Adipocyte (in vitro differentiated cells): Measurements from ENCODE around the gene SAMD10.

ENCODE experiments used
- DNase-seq: peaks from one replicate; pipeline ENCODE4 v3.0.0-alpha.2; 2015; ENCODE audit warnings: low read depth
- H3K27me3 ChIP-seq: replicated peaks from 2 replicates; pipeline ENCODE4 v1.7.0; 2013; ENCODE audit warnings: mild to moderate bottlenecking, low read length, moderate library complexity; ENCODE audit not compliant: control insufficient read depth, insufficient read depth
- H3K36me3 ChIP-seq: 2 replicates; pipeline ENCODE4 v1.7.0; 2013; ENCODE audit warnings: low read length, mild to moderate bottlenecking, moderate library complexity; ENCODE audit not compliant: control insufficient read depth, insufficient read depth, severe bottlenecking
- H3K4me1 ChIP-seq: 2 replicates; pipeline ENCODE4 v1.7.0; 2013; ENCODE audit warnings: mild to moderate bottlenecking, low read length, moderate library complexity; ENCODE audit not compliant: control insufficient read depth, insufficient read depth
- H3K4me3 ChIP-seq: 2 replicates; pipeline ENCODE4 v1.7.0; 2013; ENCODE audit warnings: mild to moderate bottlenecking, low read length, moderate library complexity
- H3K9ac ChIP-seq: 2 replicates; pipeline ENCODE4 v1.7.0; 2013; ENCODE audit warnings: mild to moderate bottlenecking, low read length, moderate library complexity
- H3K9me3 ChIP-seq: 2 replicates; pipeline ENCODE4 v1.7.0; 2013; ENCODE audit warnings: mild to moderate bottlenecking, low read length, moderate library complexity; ENCODE audit not compliant: control insufficient read depth

SAMD10 gene

DNA sequence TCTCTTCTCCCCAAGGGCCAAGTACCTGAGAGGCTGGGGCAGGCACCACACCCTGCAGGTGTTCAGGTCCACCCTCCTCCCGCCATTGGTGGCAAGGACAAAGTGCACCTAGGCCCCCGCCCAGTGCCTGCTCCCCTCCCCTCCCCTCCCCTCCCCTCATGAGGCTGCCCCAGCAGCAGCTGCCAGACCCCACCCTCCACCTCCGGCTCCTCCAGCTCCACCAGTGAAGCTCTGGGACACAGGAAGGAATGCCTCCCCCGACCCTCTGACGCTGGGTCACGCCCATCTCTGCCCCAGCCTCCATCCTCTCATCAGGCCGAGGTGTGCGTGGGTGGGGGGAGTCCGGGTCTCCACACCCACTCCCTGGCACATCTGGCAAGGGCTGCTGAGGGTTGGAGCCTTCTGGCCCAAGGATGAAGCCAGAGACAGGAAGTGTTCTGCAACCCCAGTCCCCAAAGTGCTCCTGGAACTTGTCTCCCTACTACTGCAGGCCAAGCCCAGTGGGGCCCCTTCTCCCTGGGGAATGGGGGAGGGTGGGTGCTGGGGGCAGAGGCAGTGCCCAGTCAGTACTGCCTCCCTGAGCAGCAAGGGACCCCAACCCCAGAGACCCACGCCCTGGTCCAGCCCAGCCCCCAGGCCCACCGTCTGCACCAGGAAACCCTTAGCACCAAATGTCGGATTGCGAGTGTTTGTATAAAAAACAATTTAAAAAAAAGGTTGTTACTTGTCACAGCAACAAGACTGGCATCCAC, 21.6 kb downstream of the SAMD10 start:
- Histone ChIP-seq H3K4me3 (peak overlapping the region; percentile 85), H3K9me3 (no peaks in the 10 kb centered on the region), H3K36me3 (peaks cover 33% of the 10 kb centered on the region), H3K4me1 (peaks cover 38% of the 10 kb centered on the region), H3K9ac (peak overlapping the region; percentile 86), H3K27me3 (no peaks in the 10 kb centered on the region)
- no peak for DNase-seq

DNA sequence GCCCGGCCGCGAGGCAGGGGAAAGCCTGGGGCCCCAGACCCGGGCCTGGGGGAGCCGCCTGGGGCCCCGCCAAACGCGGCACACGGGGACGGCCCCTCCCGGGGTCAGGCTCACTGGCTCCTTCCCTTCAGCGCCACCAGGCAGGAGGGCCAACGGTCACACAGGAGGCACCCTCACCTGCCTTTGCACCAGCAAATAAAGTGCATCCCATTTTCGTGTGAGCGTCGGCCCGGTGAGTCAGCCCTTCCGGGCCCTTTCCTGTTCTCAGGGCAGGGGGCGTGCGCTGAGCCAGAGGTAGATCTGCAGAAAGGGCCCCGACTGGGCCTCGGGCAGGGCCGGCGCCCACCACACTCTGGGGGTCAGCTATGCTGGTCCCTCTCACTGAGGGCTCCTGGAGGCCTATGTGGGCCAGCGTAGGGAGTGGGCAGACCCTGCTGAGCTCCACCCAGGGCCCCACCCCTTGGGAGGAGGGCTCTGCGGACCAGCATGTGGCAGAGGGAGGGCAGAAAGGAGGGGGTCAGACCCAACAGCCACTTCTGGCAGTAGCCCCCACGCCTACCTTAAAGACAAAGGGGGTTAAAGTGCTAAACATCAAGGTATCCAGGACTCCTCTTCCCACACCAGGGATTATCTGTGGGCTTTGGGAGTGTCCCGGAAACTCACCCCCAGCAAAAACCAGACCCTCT, 22.3 kb downstream of the SAMD10 start:
- no peaks in the 10 kb centered on the region for H3K9me3 ChIP-seq
- peaks cover 38% of the 10 kb centered on the region for H3K4me1 ChIP-seq
- DNase-seq = peak; percentile 75
- peaks cover 26% of the 10 kb centered on the region for H3K36me3 ChIP-seq
- no peaks in the 10 kb centered on the region for H3K27me3 ChIP-seq
- H3K9ac ChIP-seq = peak overlapping the region; percentile 86
- peak overlapping the region; percentile 85 for H3K4me3 ChIP-seq

DNA sequence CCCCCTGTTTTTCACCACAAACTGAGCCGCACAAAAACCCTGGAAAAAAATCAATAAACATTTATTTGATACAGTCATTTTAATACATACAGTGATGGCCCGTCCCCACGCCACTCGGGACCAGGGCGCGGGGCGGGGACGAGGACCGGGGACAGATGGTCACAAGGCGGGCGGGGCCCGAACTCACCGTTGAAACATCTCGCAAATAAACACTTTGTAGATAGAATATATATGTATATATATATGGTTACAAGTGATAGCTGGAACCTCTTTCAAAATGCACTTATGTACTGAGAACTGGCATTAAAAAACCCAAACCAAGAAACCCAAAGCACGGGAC, 22.8 kb downstream of the SAMD10 start:
- H3K36me3 ChIP-seq = peaks cover 21% of the 10 kb centered on the region
- peak overlapping the region; percentile 85 for H3K4me3 ChIP-seq
- no peak for DNase-seq
- H3K4me1 ChIP-seq = peaks cover 38% of the 10 kb centered on the region
- no peaks in the 10 kb centered on the region for H3K9me3 ChIP-seq
- H3K27me3 ChIP-seq = no peaks in the 10 kb centered on the region
- H3K9ac ChIP-seq = peak overlapping the region; percentile 86

DNA sequence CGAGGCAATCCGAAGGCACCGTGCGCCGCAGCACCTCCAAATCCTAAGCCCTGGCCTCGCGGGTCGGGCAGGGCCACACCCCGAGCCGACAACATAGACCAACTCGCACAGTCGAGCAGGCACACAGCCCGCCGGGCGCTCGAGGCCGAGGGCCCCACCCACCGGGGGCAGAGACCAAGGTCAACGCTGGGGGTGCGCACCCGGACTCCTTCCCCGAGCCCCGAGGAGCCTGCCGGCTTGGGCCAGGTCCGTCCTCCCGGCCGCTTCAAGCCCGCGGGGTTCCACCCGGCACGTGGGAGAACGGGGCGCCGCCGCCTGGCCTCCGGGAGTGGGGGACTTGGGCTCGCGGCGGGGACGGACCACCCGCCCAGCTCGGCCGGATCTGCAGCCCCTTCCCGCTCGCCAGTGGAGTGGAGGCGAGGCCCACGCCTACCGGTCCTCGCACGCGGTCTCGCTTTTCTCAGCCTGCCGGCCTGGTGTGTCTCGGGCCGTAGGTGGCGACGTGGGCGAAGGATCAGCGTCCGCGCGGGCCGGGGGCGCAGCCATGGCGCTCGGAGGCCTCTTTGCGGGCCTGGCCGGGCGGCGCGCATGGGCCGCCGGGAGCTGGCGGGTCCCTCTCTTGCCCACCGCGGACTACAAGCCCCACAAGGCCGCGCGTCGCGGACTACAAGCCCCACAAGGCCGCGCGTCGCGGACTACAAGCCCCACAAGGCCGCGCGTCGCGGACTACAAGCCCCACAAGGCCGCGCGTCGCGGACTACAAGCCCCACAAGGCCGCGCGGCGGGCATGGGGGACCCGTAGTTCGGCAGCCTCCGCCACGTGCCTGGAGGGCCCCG, 23.4 kb downstream of the SAMD10 start, which contains the start of gene UCKL1:
TSS of gene UCKL1 (minus strand) at position 590 of the 837 bp plus-strand sequence. CDS start at position 546, 44 bp downstream.
- no peaks in the 10 kb centered on the region for H3K9me3 ChIP-seq
- no peaks in the 10 kb centered on the region for H3K27me3 ChIP-seq
- H3K4me3 ChIP-seq = peak within 1 kb of the TSS; percentile 93

DNA sequence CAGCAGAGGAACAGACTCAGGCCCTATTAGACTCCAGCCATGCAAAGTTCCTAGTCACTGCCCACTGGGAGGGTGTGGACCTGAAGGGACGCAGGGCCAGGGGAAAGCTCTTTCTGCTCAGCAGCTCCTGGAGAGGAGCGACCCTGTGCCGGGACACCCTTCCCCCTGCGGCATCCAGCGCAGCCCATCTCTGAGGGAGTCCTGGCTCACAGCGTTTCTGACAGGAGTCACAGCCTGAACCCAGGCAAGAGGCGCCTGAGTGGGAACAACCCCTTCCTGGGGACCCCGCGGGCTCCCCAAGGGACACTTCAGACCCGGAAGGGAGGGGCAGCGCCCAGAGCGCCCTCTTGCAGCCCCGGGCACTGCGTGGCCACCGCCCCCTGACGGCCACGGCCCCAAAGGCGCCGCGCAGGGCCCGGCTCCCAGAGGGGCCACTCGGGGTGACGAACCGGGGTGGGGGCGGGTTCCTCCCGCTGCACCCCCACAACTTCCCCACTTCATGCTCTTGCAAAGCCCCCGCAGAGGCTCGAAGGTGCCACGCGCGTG, 24.1 kb downstream of the SAMD10 start:
- Histone ChIP-seq H3K27me3 (no peaks in the 10 kb centered on the region), H3K36me3 (peaks cover 13% of the 10 kb centered on the region), H3K4me3 (peak overlapping the region; percentile 93), H3K9ac (peak overlapping the region; percentile 99), H3K4me1 (peaks cover 49% of the 10 kb centered on the region), H3K9me3 (no peaks in the 10 kb centered on the region)
- peak; percentile 71 for DNase-seq

More for the DNA sequence above, 23.4 kb downstream of the SAMD10 start, which contains the start of gene UCKL1:
- peak within 1 kb of the TSS; percentile 99 for H3K9ac ChIP-seq
- peak; percentile 95 for DNase-seq
- peaks cover 42% of the 10 kb centered on the region for H3K4me1 ChIP-seq
- H3K36me3 ChIP-seq = peaks cover 15% of the 10 kb centered on the region

DNA sequence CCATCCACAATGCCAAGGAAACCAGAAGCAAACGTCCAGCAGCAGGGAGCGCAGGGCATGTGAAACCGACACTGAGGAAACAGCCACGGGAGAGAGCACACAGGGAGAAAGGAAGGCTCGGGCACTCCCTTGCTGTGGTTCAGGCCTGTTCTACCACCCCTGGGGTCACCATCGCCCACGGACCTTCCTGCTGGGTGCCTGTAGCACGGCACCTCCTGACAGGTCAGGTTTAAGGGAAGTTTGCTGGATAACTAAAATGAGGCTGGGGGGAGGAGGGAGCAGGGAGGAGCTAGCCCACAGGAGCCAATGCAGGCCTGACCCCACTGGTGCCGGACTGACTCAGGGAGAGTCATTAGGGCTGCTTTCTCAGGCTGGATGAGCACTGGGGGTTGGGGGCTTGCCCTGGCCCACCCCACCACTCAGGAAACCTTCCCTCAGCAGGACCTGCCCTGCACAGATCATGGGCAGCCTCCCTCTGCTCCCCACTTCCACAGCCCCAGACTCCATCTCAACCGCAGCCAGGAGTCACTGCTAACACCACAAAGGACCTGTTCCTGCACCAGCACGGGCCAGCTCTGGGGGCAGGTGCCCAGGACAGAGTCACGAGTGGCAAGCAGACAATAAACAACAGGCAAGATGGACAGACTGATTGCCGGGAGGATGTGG, 25.5 kb downstream of the SAMD10 start:
- H3K9me3 ChIP-seq = no peaks in the 10 kb centered on the region
- no peaks in the 10 kb centered on the region for H3K27me3 ChIP-seq
- H3K4me1 ChIP-seq = peaks cover 63% of the 10 kb centered on the region
- peaks cover 1% of the 10 kb centered on the region for H3K36me3 ChIP-seq
- H3K9ac ChIP-seq = peak overlapping the region; percentile 99
- H3K4me3 ChIP-seq = peak overlapping the region; percentile 93
- no peak for DNase-seq

DNA sequence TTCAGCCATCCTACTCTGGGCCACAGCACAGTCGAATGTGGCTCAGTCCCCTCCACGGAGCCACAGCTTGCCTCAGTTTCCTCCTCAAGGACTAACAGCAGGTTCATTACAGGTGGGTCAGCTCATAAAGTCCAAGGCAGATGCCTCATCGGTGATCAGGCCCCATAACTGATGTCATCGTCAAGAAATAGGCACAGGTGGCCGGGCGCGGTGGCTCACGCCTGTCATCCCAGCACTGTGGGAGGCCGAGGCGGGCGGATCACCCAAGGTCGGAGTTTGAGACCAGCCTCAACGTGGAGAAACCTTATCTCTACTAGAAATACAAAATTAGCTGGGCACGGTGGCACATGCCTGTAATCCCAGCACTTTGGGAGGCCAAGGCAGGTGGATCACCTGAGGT, 26.7 kb downstream of the SAMD10 start:
- Histone ChIP-seq H3K9me3 (no peaks in the 10 kb centered on the region), H3K4me3 (no peak overlapping the region), H3K27me3 (no peaks in the 10 kb centered on the region), H3K4me1 (peaks cover 61% of the 10 kb centered on the region), H3K36me3 (no peaks in the 10 kb centered on the region), H3K9ac (no peak overlapping the region)
- DNase-seq = no peak

DNA sequence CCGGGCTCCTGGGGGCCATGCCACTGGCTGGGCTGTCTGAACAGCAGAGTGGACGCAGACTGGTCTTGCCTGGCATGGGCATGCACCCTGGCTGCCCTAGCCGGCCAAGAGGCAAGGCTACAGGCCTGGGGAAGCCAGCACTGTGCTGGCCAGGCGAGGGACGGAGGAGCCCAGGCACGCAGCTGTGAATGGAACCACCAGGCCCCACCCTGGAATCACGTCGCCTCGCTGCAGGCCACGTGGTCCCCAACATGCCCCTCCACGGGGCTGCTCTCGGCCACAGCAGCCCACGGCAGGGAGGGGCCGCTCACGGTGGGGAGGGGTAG, 27.3 kb downstream of the SAMD10 start:
- H3K4me1 ChIP-seq = peaks cover 56% of the 10 kb centered on the region
- H3K4me3 ChIP-seq = no peak overlapping the region
- no peaks in the 10 kb centered on the region for H3K36me3 ChIP-seq
- no peak for DNase-seq
- H3K9ac ChIP-seq = no peak overlapping the region
- no peaks in the 10 kb centered on the region for H3K27me3 ChIP-seq
- H3K9me3 ChIP-seq = no peaks in the 10 kb centered on the region

DNA sequence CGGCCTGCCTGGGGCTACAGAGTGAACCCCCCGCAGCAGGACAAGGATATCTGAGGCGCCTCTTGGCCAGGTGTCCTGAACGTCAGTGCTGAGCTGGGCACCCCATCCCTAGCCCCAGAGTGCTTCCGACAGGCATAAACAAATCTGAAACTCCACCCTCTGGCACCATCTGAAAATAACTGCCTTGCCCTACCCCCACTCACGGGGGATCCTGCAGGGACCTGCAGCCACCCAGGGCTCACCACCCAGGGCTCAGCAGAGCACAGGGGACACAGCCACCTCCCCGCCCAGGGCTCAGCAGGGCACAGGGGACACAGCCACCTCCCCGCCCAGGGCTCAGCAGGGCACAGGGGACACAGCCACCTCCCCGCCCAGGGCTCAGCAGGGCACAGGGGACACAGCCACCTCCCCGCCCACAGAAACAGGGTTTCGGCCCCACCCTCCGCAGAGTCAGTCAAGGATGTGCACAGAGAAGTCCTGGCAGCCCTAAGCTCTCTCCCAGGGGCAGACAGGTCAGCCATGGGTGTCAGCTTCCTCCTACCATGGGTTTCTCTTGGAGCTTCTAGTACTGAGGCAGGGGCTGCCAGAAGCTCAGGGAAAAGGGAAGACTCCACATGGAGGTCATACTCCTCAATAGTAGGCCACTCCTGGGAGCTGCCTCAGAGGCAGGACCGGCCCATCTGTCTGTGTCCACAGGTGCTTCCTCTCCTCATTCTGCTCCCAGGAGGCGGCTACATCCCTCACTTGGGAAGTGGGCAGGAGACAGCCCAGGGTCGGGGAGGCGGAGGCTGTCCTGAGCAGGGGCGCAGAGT, 27.8 kb downstream of the SAMD10 start:
- no peak for DNase-seq

DNA sequence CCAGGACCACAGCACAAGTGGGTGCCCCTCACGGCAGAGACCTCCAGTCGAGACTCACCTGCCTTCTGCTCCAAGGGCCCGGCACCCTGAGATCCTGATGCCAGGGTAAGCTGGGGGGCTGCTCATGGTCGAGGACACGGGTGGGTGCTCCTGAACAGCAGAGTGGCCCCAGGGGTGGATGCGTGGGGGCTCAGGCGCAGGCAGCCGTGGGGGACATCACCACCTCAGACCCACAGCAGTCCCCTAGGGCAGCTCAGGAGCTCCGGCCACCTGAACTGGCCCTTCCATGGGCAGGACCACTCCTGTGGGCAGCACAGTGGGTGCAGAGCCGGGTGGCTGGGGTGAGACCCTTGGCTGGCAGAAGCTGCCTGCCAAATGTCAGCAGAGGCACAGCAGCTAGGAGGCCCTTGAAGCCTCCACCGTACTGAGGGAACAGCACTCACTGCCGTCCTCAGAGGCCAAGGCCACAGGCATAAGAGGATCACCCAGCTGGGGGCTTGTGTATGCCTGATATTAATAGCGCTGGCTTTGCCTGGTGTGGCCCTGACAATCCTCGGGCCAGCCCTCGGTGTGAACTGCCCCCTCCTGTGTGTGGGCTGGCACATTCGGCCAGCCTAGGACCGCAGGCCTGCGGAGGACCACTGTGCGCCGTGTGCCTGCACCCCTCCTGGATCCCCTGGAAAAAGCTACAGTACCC, 28.6 kb downstream of the SAMD10 start:
- peaks cover 4% of the 10 kb centered on the region for H3K36me3 ChIP-seq
- no peak overlapping the region for H3K4me3 ChIP-seq
- no peaks in the 10 kb centered on the region for H3K27me3 ChIP-seq
- no peaks in the 10 kb centered on the region for H3K9me3 ChIP-seq
- DNase-seq = no peak
- peak overlapping the region; percentile 40 for H3K9ac ChIP-seq
- H3K4me1 ChIP-seq = peaks cover 51% of the 10 kb centered on the region

More for the DNA sequence above, 27.8 kb downstream of the SAMD10 start:
- H3K9ac ChIP-seq = peak overlapping the region; percentile 22
- no peaks in the 10 kb centered on the region for H3K36me3 ChIP-seq
- peaks cover 51% of the 10 kb centered on the region for H3K4me1 ChIP-seq
- H3K9me3 ChIP-seq = no peaks in the 10 kb centered on the region
- no peak overlapping the region for H3K4me3 ChIP-seq
- no peaks in the 10 kb centered on the region for H3K27me3 ChIP-seq
